HEK293 (cell line): ENCODE data around the gene TMEM273.

Experiments
- CTCF ChIA-PET: fragments of 350-600 bp; formaldehyde crosslinking; extraction: SDS; loops from one replicate; lab custom pipeline; 2021; ENCODE audit warnings: antibody characterized with exemption; lab: Yijun Ruan, JAX
- POLR2A ChIA-PET: fragments of 300-600 bp; formaldehyde crosslinking; extraction: SDS; loops from one replicate; lab custom pipeline; 2020; ENCODE audit warnings: antibody characterized with exemption, inconsistent platforms; lab: Yijun Ruan, JAX
- H3K27ac ChIP-seq: fragments of 200-500 bp; sonication (Bioruptor generic); 2 replicates; pipeline ENCODE4 v1.5.1; 2014; ENCODE audit warnings: low read depth, low read length, control low read depth, inconsistent platforms; ENCODE audit errors: extremely low read depth
- H3K36me3 ChIP-seq, 2 experiments: fragments of 200-500 bp in 1 of 2; sonication (Bioruptor generic) in 1 of 2; 1 replicate in 1 of 2; 2 replicates in 1 of 2; pipeline ENCODE4 v1.5.1; 2014 to 2017; ENCODE audit warnings: inconsistent platforms in 2 of 2, low read length in 2 of 2; ENCODE audit not compliant: control insufficient read depth in 2 of 2, insufficient read depth in 1 of 2
- H3K4me1 ChIP-seq: fragments of 200-500 bp; sonication (Bioruptor generic); 2 replicates; pipeline ENCODE4 v1.5.1; 2014; ENCODE audit warnings: mild to moderate bottlenecking, low read length, inconsistent platforms; ENCODE audit not compliant: control insufficient read depth, insufficient read depth
- H3K4me3 ChIP-seq: 2 replicates; pipeline ENCODE4 v1.5.1; 2011; ENCODE audit warnings: low read depth, mild to moderate bottlenecking, control low read depth, low read length, moderate library complexity
- H3K9me3 ChIP-seq: fragments of 200-500 bp; sonication (Bioruptor generic); 2 replicates; pipeline ENCODE4 v1.5.1; 2014; ENCODE audit warnings: low read depth, low read length, inconsistent platforms; ENCODE audit not compliant: control insufficient read depth, insufficient read depth
- HOXD13 ChIP-seq: sonication (generic); formaldehyde crosslinking; IDR thresholded peaks from 2 replicates; pipeline ENCODE4 v1.8.0; 2022; ENCODE audit warnings: missing genetic modification reagents, borderline replicate concordance
- IKZF3 ChIP-seq: fragments of 450-650 bp; IDR thresholded peaks from 2 replicates; pipeline ENCODE4 v1.5.0; 2018; ENCODE audit warnings: missing biosample characterization, mild to moderate bottlenecking, missing genetic modification characterization, moderate library complexity
- INSM2 ChIP-seq: fragments of 450-650 bp; formaldehyde crosslinking; IDR thresholded peaks from 2 replicates; pipeline ENCODE4 v1.5.1; 2016; ENCODE audit warnings: missing biosample characterization, missing genetic modification characterization
- KLF7 ChIP-seq: fragments of 450-650 bp; formaldehyde crosslinking; IDR thresholded peaks from 2 replicates; pipeline ENCODE4 v1.5.1; 2016; ENCODE audit warnings: missing biosample characterization, missing genetic modification characterization, borderline replicate concordance
- PRDM10 ChIP-seq: fragments of 450-650 bp; formaldehyde crosslinking; IDR thresholded peaks from 2 replicates; pipeline ENCODE4 v1.5.1; 2016; ENCODE audit warnings: missing biosample characterization, missing genetic modification characterization
- PRDM6 ChIP-seq: fragments of 450-650 bp; formaldehyde crosslinking; IDR thresholded peaks from 2 replicates; pipeline ENCODE4 v1.5.1; 2017; ENCODE audit warnings: missing biosample characterization, missing genetic modification characterization
- SP3 ChIP-seq: fragments of 450-650 bp; formaldehyde crosslinking; IDR thresholded peaks from 2 replicates; pipeline ENCODE4 v1.5.1; 2016; ENCODE audit warnings: missing biosample characterization, missing genetic modification characterization
- ZBTB17 ChIP-seq: fragments of 450-650 bp; formaldehyde crosslinking; IDR thresholded peaks from 2 replicates; pipeline ENCODE4 v1.5.1; 2016; ENCODE audit warnings: missing biosample characterization, missing genetic modification characterization
- ZNF132 ChIP-seq: fragments of 450-650 bp; formaldehyde crosslinking; IDR thresholded peaks from 2 replicates; pipeline ENCODE4 v1.5.1; 2017; ENCODE audit warnings: missing biosample characterization, missing genetic modification characterization, borderline replicate concordance
- ZNF157 ChIP-seq: fragments of 450-650 bp; formaldehyde crosslinking; IDR thresholded peaks from 2 replicates; pipeline ENCODE4 v1.5.1; 2016; ENCODE audit warnings: missing biosample characterization, missing genetic modification characterization
- ZNF221 ChIP-seq: fragments of 450-650 bp; formaldehyde crosslinking; IDR thresholded peaks from 2 replicates; pipeline ENCODE4 v1.5.1; 2017; ENCODE audit warnings: missing biosample characterization, missing genetic modification characterization, borderline replicate concordance
- ZNF426 ChIP-seq: fragments of 450-650 bp; formaldehyde crosslinking; IDR thresholded peaks from 2 replicates; pipeline ENCODE4 v1.5.1; 2017; ENCODE audit warnings: missing biosample characterization, missing genetic modification characterization, mild to moderate bottlenecking, inconsistent platforms, moderate library complexity
- ZNF518A ChIP-seq: fragments of 450-650 bp; formaldehyde crosslinking; conservative IDR thresholded peaks from 2 replicates; pipeline ENCODE4 v1.5.1; 2016; ENCODE audit warnings: low read depth, missing biosample characterization, missing genetic modification characterization
- ZNF585B ChIP-seq: fragments of 450-650 bp; formaldehyde crosslinking; IDR thresholded peaks from 2 replicates; pipeline ENCODE4 v1.5.1; 2016; ENCODE audit warnings: missing biosample characterization, missing genetic modification characterization
- ZNF692 ChIP-seq: fragments of 450-650 bp; formaldehyde crosslinking; IDR thresholded peaks from 2 replicates; pipeline ENCODE4 v1.5.1; 2016; ENCODE audit warnings: missing biosample characterization, missing genetic modification characterization
- TF ChIP-seq, protein P1 (sequence below): fragments of 450-650 bp; formaldehyde crosslinking; IDR thresholded peaks from 2 replicates; pipeline ENCODE4 v1.5.0; 2017; ENCODE audit warnings: missing biosample characterization, missing genetic modification characterization, borderline replicate concordance
- TF ChIP-seq, protein P2 (sequence below): fragments of 450-650 bp; formaldehyde crosslinking; IDR thresholded peaks from 2 replicates; pipeline ENCODE4 v1.5.1; 2016; ENCODE audit warnings: missing biosample characterization, missing genetic modification characterization, borderline replicate concordance

TMEM273 gene

GRCh38 chr10:49186613-49187012, 1.6 kb downstream of the TMEM273 start (continued):
- TF ChIP-seq, protein P1, sequence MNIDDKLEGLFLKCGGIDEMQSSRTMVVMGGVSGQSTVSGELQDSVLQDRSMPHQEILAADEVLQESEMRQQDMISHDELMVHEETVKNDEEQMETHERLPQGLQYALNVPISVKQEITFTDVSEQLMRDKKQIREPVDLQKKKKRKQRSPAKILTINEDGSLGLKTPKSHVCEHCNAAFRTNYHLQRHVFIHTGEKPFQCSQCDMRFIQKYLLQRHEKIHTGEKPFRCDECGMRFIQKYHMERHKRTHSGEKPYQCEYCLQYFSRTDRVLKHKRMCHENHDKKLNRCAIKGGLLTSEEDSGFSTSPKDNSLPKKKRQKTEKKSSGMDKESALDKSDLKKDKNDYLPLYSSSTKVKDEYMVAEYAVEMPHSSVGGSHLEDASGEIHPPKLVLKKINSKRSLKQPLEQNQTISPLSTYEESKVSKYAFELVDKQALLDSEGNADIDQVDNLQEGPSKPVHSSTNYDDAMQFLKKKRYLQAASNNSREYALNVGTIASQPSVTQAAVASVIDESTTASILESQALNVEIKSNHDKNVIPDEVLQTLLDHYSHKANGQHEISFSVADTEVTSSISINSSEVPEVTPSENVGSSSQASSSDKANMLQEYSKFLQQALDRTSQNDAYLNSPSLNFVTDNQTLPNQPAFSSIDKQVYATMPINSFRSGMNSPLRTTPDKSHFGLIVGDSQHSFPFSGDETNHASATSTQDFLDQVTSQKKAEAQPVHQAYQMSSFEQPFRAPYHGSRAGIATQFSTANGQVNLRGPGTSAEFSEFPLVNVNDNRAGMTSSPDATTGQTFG (tag by site-specific recombination) = no peak
- TF ChIP-seq ZBTB17 (tag by site-specific recombination) (no peak), INSM2 (tag by site-specific recombination) (no peak), ZNF692 (no peak), ZNF221 (tag by site-specific recombination) (no peak), ZNF426 (no peak), SP3 (tag by site-specific recombination) (no peak), KLF7 (no peak), HOXD13 (CRISPR knock-in tag) (no peak), PRDM10 (no peak), ZNF132 (tag by site-specific recombination) (no peak), IKZF3 (tag by site-specific recombination) (no peak)
- TF ChIP-seq, all 188 proteins: peak for 0

- H3K36me3 ChIP-seq = no peaks in the 10 kb centered on the region
- no peaks in the 10 kb centered on the region for H3K4me1 ChIP-seq
- ChIA-PET CTCF (no interaction called here), POLR2A (no interaction called here)
- no peaks in the 10 kb centered on the region for H3K9me3 ChIP-seq
- no peak overlapping the region for H3K27ac ChIP-seq
- no peak overlapping the region for H3K4me3 ChIP-seq
- TF ChIP-seq, protein P2, sequence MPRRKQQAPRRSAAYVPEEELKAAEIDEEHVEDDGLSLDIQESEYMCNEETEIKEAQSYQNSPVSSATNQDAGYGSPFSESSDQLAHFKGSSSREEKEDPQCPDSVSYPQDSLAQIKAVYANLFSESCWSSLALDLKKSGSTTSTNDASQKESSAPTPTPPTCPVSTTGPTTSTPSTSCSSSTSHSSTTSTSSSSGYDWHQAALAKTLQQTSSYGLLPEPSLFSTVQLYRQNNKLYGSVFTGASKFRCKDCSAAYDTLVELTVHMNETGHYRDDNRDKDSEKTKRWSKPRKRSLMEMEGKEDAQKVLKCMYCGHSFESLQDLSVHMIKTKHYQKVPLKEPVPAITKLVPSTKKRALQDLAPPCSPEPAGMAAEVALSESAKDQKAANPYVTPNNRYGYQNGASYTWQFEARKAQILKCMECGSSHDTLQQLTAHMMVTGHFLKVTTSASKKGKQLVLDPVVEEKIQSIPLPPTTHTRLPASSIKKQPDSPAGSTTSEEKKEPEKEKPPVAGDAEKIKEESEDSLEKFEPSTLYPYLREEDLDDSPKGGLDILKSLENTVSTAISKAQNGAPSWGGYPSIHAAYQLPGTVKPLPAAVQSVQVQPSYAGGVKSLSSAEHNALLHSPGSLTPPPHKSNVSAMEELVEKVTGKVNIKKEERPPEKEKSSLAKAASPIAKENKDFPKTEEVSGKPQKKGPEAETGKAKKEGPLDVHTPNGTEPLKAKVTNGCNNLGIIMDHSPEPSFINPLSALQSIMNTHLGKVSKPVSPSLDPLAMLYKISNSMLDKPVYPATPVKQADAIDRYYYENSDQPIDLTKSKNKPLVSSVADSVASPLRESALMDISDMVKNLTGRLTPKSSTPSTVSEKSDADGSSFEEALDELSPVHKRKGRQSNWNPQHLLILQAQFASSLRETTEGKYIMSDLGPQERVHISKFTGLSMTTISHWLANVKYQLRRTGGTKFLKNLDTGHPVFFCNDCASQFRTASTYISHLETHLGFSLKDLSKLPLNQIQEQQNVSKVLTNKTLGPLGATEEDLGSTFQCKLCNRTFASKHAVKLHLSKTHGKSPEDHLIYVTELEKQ (tag by site-specific recombination) = no peak
- no peak for TF ChIP-seq PRDM6 (tag by site-specific recombination)
- no peak for TF ChIP-seq ZNF585B (tag by site-specific recombination)
- TF ChIP-seq ZNF157 (tag by site-specific recombination) = no peak
- TF ChIP-seq ZNF518A (tag by site-specific recombination) = no peak
Observed at GRCh38 chr10:49185213-49185612, 3.0 kb downstream of the TMEM273 start.
